WERI-Rb-1 (cell line): ENCODE measurements around the gene CTIF.

Experiments
- DNase-seq: peaks from one replicate; pipeline ENCODE4 v3.0.0-alpha.2; 2020
- H3K27ac ChIP-seq: fragments of 250-450 bp; sonication (Bioruptor Pico); 2 replicates; pipeline ENCODE4 v1.5.1; 2020; ENCODE audit warnings: mild to moderate bottlenecking, moderate library complexity
- H3K27me3 ChIP-seq: fragments of 250-450 bp; sonication (Bioruptor Pico); 2 replicates; pipeline ENCODE4 v1.5.1; 2021; ENCODE audit warnings: mild to moderate bottlenecking, low read depth, moderate library complexity; ENCODE audit not compliant: insufficient read depth, severe bottlenecking
- H3K36me3 ChIP-seq: fragments of 250-450 bp; sonication (Bioruptor Pico); 2 replicates; pipeline ENCODE4 v1.5.1; 2020; ENCODE audit warnings: mild to moderate bottlenecking, moderate library complexity
- H3K4me3 ChIP-seq: 2 replicates; pipeline ENCODE4 v1.5.1; 2011; ENCODE audit warnings: low read depth, mild to moderate bottlenecking, control low read depth, low read length
- H3K9me3 ChIP-seq: fragments of 250-450 bp; sonication (Bioruptor Pico); 2 replicates; pipeline ENCODE4 v1.5.1; 2021; ENCODE audit warnings: mild to moderate bottlenecking, moderate library complexity; ENCODE audit not compliant: severe bottlenecking
- TF ChIP-seq, protein P1 (sequence below): IDR thresholded peaks from 2 replicates; pipeline ENCODE4 v1.5.1; 2011; ENCODE audit warnings: low read depth, mild to moderate bottlenecking, control low read depth, inconsistent platforms, low read length

Gene CTIF

DNA sequence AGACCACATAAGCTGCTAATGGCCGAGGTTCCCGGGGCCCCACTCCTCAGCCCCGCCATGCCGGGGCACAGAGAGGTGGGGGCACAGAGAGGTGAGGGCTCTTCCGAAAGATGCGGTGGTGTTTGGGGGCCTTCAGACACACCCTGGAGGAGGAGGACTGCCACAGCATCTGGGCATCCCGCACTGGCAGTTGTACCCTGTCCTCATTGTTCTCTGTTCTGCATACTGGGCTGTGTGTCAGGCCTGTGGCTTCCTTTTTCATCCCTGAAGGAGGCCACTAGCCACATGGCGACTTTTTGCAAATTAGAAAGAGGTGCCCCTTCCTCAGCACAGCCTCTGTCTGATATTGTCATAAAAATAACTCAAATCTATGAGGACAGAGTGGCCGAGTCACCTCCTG is 150.1 kb downstream of the CTIF start:
- H3K27ac ChIP-seq, result no peak overlapping the region
- H3K9me3 ChIP-seq, result no peaks in the 10 kb centered on the region
- DNase-seq, result no peak
- TF ChIP-seq, protein P1, sequence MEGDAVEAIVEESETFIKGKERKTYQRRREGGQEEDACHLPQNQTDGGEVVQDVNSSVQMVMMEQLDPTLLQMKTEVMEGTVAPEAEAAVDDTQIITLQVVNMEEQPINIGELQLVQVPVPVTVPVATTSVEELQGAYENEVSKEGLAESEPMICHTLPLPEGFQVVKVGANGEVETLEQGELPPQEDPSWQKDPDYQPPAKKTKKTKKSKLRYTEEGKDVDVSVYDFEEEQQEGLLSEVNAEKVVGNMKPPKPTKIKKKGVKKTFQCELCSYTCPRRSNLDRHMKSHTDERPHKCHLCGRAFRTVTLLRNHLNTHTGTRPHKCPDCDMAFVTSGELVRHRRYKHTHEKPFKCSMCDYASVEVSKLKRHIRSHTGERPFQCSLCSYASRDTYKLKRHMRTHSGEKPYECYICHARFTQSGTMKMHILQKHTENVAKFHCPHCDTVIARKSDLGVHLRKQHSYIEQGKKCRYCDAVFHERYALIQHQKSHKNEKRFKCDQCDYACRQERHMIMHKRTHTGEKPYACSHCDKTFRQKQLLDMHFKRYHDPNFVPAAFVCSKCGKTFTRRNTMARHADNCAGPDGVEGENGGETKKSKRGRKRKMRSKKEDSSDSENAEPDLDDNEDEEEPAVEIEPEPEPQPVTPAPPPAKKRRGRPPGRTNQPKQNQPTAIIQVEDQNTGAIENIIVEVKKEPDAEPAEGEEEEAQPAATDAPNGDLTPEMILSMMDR, result no peak
- H3K36me3 ChIP-seq, result peaks cover 9% of the 10 kb centered on the region
- no peak overlapping the region for H3K4me3 ChIP-seq
- no peaks in the 10 kb centered on the region for H3K27me3 ChIP-seq

DNA sequence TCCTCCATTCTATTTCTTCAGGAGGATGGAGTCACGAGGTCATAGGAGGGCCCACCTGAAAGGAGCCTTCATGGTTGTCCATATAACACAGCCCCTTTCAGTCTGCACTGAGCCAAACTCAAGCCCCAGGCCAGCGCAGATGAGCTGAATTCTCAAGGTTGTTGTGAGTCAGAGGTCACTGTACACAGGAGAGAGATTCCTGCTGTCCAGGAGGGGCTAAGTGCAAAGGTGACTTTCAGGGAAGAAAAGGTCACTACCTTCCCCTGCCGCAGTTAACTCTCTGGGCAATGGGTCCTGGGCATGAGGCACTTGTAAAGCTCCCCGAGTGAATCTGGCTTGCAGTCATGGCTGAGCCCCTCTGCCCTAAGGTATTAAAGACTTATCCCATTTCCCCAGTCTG is 150.7 kb downstream of the CTIF start:
- no peak overlapping the region for H3K4me3 ChIP-seq
- H3K27me3 ChIP-seq, result no peaks in the 10 kb centered on the region
- TF ChIP-seq, protein P1, result no peak
- no peak overlapping the region for H3K27ac ChIP-seq
- H3K36me3 ChIP-seq, result peaks cover 9% of the 10 kb centered on the region
- no peaks in the 10 kb centered on the region for H3K9me3 ChIP-seq
- peak; percentile 41 for DNase-seq

DNA sequence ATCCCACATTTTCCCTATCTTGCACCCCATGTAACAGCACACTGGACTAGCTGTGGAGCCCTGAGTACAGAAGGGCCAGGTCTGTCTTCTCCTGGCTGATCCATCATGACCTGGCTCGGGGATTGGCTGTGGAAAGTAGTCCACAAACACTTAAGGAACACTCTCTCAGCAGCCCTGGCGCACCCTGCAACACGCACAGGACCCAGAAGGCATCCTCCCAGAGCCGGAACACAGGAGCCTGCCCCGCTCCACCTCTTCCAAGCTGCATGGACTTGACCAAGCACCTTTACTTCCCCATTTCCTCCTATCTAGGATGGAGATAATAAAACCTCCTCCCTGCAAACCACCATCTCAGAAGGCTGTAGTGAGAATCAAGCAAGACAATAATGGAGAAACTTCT is 151.7 kb downstream of the CTIF start:
- no peaks in the 10 kb centered on the region for H3K27me3 ChIP-seq
- H3K9me3 ChIP-seq, result no peaks in the 10 kb centered on the region
- H3K27ac ChIP-seq, result no peak overlapping the region
- no peak for DNase-seq
- TF ChIP-seq, protein P1, result no peak
- H3K36me3 ChIP-seq, result peaks cover 7% of the 10 kb centered on the region
- H3K4me3 ChIP-seq, result no peak overlapping the region

DNA sequence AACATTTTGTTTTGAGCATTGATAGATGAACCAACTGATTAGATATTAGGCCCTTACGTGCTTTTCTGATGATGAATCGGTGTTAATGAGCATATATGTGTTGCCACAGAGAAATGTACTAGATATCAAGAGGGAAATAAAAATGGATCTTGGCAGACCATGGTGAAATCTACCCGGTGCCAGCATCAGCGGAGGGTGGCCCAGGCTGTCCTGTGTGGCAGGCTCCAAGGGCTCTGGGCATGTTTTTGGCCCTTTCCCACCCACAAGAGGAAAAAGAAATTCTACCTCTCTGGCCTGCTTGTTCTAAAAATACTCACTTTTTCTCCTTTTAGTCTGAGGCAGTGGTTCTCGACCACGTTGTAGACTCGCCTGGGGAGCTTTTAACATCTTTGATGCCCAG is 154.2 kb downstream of the CTIF start:
- no peak overlapping the region for H3K4me3 ChIP-seq
- no peak overlapping the region for H3K27ac ChIP-seq
- H3K36me3 ChIP-seq, result peaks cover 6% of the 10 kb centered on the region
- no peaks in the 10 kb centered on the region for H3K27me3 ChIP-seq
- no peak for DNase-seq
- no peaks in the 10 kb centered on the region for H3K9me3 ChIP-seq
- TF ChIP-seq, protein P1, result no peak

DNA sequence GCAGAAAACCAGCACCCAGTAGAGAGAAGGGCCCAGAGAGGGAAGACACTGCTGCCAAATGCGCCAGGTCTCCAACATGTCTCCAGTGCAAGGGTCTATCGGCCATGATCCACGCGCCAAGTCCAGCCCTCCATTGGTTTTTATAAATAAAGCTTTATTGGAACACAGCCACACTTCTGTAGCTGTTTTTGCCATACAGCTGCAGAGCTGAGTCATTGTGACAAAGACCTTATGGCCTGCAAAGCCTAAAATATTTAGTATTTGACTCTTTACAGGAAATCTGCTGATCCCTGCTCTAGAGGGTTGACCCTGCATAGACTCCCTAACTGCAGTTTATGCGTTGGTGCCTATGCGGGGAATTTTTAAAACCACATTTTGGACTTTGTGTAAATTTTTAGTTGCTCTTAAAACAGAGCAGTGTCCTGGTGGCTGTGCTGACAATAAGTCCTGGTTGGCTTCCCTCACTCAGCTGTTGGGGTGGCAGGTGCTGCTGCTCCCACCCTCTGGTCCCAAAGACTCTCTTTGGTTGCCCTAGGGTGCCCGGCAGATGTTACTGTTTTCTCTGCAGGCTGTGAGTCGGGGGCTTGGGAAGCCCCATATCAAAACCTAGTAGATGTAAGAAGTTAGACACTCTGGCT is 154.9 kb downstream of the CTIF start:
- no peak for DNase-seq
- Histone ChIP-seq H3K9me3 (no peaks in the 10 kb centered on the region), H3K27ac (no peak overlapping the region), H3K27me3 (no peaks in the 10 kb centered on the region), H3K4me3 (no peak overlapping the region), H3K36me3 (peaks cover 3% of the 10 kb centered on the region; the same call in 1 of the 2 replicates)
- TF ChIP-seq, protein P1, result no peak

DNA sequence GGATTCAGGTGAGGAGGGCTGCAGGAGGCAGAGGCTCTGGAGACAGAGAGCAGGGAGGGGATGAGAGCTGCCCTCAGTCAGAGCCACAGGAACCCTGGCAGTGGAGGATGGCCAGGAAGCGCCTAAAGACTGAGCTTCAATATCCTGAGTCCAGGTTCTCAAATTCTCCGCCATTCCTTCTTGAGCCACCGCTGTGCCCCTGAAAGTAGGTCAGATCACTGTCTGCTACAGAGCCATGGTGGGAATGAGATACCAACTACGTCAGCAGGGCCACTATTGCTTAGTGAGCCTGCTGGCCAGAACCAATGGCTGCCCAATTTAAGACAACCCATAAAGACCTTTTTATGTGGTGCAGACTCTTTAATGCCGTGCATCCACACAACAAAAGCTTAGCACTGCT is 155.5 kb downstream of the CTIF start:
- TF ChIP-seq, protein P1, result no peak
- DNase-seq, result no peak
- no peak overlapping the region for H3K27ac ChIP-seq
- peaks cover 3% of the 10 kb centered on the region; the same call in 1 of the 2 replicates for H3K36me3 ChIP-seq
- H3K4me3 ChIP-seq, result no peak overlapping the region
- H3K9me3 ChIP-seq, result no peaks in the 10 kb centered on the region
- H3K27me3 ChIP-seq, result no peaks in the 10 kb centered on the region
